HG03060 (cell line): ENCODE results near the gene ANGEL1.

Source experiments
- ATAC-seq: cut with Tn5 transposase; IDR thresholded peaks from one replicate; pipeline ENCODE4 v1.9.1; 2021; ENCODE audit warnings: low read depth, moderate number of reproducible peaks; ENCODE audit not compliant: unreplicated experiment

ANGEL1 gene

DNA sequence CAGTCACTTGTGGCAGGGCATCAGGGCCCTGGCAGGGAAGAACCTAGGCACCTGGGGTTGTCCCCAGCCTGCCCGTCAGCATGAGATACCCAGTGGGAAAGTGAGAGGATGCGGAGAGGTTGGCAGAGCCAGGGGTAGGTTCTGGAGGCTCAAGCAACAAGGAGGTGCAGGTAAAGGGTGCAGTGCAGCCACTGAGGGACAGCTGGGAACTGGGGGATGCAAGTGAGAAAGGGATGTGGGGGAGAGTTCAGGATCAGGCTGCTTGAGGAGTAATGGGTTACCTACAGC lies 32.7 kb downstream of the ANGEL1 start:
- no peak for ATAC-seq

DNA sequence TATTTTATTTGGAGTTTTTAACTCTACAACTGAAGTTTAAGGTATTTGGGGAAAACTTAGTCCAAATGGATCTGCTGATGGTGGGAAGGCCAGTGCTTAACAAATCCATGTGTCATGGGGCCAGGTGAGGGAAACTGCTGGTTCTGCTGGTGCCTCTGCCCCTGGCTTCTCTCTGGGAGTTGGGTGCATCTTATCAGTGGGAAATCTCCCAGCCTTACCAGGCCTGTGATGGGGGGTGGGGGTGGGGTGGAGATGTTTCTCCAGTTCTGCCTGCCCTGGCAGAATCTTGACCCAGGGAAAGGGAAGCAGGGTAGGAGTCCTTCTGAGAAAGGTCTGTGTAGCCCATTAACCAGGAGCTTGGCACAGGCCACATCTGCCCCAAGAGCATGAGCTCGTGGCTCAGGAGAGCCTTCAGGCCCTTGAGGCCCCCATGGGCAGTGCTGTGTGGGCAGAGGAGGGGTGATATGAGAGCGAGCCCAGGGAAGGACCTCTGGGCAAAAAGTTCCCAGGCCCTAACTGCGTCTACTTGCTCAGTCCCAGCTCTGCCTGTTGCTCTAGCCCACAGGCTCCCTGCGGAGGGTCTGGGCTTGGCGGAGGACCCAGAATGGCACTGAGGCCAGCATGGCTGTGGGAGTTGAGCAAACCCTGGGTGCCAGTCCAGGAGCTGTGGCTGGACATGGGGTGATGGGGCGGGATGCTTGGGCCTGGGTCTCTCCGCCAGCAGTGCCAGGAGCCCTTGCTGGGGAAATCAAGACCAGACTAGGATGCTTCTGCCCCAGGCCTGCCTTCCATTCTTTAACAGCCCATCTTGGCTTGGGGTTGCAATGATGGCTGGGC lies 33.2 kb downstream of the ANGEL1 start:
- ATAC-seq = no peak

DNA sequence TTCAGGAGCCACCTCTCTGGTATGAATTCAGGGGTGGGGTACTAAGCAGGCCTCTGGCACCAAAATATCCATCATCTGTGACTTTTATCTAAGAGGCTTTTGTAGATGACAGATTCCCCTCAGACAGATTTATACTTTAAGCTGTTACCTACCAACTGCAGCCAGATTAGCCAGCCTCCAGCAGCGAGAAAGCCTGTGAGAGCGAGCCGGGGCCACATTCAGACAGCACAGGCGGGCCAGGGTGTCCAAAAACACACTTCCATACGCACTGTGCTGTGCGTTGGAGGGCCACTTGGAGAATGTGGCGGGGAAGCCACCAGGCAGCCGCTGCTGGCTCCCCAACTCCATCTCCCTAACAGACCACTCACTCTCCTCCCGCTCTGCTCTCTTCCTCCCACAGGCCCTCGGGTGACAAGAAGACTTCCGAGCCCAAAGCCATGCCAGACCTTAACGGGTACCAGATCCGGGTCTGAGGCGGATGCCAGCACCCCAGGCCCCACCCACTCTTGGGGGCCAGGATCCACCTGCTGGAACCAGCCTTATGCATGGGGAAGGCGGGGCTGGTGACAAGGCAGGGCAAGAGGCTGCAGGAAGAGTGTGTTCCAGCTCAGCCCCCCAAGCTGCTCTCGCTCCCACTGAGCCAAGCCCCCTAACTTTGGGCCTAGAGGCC lies 34.0 kb downstream of the ANGEL1 start:
- ATAC-seq = no peak

DNA sequence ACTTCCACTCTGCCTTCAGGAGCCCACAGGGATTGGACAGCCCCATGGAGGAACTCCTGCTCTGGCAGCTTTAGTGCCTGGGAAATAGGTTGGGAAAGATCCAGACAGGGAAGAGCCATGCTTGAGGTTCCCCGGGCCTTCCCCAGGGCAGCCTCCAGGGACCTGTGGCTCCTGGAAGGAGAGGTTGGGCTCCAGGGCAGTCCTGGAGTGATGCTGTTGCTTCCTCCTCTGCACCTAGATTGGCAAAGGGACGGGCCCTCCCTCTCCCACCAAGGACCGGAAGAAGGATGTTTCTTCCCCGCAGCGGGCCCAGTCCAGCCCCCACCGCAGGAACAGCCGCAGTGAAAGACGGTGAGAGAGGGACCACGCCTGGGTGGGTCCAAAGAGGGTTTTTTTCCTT lies 35.0 kb downstream of the ANGEL1 start:
- ATAC-seq = no peak

DNA sequence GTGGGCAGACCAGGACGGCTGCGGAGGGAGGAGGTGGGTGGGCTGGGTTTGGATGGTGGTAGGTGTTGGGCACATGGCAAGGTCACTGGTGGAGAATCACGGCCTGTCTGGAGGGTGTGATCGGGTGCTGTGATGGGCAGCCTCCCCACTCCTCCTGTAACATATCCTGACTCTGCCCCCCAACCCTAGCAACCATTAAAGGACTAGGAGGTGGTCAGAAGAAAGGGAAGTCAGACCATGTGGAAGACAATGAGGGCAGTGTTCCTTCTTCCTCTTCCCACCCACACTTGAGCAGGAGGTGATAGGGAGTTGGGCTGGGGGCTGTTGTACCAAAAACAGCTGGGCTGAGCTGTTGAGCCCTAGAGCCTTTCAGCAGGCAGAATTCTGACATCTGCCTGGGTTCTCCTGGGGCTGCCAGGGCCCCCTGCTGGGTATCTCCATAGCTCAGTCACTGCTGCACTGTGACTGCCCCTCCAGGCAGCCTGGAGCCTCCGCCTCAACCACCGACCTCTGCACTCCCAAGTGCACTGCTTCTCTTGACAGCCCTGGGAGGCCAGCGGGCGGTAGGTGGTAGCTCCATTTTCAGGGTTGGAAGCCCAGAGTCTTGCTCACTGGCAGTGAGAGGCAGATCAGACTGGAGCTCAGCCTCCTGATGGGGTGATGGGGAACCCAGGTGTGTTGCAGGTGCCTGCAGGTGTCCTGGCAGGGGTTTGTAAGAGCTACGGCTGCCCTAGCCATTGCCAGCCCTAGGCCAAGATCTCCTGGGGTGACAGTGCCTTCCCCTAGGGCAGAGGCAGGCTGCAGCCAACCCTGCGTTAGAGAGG lies 36.0 kb downstream of the ANGEL1 start:
- ATAC-seq = no peak

DNA sequence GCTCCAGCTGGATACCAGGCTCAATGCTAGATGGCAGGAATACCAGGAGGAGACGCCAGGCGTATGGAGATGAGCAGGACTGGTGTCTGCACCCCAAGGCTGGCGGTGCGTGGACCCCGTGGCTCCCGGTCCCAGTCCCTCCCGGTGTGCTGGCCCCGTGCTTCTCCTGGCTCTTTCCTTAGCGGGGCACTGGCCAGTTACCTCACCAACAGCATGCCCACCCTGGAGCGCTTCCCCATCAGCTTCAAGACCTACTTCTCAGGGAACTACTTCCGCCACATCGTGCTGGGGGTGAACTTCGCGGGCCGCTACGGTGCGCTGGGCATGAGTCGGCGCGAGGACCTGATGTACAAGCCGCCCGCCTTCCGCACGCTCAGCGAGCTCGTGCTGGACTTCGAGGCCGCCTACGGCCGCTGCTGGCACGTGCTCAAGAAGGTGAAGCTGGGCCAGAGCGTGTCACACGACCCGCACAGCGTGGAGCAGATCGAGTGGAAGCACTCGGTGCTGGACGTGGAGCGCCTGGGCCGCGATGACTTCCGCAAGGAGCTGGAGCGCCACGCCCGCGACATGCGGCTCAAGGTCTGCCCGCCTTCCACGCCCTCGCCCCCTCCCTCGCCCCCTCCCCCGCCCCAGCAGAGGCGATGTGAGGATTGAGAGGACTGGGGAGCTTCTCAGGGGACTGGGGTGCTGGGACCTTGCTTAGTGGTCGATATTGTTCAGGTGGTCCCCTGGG lies 36.8 kb downstream of the ANGEL1 start:
- no peak for ATAC-seq

- no peak for ATAC-seq
These were observed 37.6 kb downstream of the ANGEL1 start for GRCh38 chr14:76774821-76775694.

- no peak for ATAC-seq
These were observed 38.5 kb downstream of the ANGEL1 start for GRCh38 chr14:76773956-76774820.

DNA sequence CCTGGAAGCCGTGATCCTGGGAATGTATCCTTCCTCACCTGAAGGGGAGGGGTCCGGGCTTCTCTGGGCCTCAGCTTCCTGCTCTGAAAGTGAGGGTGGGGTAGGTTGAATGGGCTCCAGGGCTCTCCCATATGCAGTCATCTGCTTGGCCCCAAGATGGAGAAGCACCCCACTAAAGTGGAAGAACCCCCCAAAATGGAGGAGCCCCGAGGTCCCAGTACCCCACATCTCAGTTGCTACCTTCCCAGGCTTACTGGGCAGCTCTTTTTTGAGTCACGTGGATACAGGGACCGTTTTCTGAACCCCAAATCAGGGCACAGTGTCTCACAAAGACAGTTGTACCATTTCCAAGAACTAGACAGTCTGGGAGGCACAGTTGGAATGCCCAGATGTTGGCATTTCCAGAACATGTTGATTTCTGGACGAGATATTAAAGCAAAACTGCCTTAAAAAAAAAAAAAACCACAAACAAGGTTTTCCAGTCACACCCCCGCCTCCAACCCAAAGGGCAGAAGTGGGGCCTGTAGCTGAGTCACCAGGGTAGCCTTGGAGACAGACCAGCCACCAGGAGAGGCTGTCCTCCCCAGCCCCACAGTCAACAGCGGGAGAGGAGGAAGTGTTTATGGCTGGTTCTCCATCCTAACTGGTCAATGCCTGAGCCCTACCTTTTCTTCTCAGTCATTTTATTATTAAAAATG lies 39.3 kb downstream of the ANGEL1 start:
- ATAC-seq = no peak

DNA sequence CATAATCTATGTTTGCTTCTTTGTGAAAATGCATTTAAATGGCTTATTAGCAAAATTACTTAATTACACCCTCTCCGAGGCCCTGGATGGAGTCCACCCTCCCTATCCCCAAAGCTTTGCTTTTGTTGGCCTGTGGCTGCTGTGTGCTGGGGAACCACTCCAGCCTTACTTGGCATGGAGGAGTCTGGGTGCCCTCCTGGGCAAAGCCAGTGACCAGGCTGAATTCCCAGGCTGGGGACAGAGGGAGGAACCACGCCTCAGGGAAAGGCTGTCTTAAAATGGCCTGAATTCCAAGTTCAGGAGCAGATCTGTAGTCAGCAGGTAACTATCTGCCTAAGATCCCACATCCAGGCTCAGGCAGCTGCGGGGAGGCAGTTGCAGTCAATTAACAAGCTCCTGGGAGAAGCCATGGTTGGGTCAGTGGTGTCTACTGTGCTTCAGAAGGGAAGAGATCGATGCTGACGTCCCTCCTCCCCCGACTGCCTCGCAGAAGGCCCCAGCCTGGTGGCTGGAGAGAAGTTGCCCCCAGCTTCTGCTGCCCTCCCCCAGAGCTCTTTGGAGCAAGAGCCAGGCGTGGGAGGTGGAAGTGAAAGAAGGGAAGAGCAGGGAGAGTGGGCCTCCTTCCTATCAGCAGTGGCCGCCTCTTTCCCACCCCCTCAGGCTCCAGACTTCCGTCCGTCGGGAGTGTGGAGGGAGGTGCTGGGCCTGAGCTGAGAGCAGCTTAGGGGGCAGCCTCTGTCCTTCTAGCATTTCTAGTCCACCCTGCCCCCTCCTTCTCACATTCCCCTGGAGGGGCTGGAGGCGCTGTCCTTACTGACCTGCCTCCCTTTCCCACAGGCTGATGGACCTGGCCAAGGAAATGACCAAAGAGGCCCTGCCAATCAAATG lies 40.1 kb downstream of the ANGEL1 start:
- ATAC-seq = no peak

DNA sequence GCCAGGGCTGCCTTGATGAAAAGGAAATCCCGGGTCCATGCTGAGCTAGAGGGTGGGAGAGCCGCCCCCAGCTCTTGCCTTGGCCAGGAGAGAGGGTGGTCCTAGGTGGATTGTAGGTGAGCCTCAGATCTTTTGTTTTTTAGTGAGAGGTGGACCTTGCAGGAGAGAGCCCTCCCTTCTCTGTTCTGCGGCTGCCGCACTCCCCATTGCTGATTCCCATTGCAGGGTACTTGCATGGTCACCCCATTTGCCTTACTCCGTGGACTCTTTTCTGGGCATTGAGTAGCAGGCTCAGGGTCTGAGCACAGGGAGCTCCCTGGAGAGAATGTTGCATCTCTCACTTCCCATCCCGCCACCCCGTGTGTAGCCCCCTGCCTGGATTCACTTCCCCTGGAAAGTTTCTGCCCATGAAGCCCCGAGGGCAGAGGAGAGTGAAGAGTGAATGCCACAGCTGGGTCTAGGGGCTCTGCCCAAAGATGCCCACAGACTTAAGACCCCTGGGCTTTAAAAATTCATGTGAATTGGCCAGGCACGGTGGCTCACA lies 41.2 kb downstream of the ANGEL1 start:
- no peak for ATAC-seq

DNA sequence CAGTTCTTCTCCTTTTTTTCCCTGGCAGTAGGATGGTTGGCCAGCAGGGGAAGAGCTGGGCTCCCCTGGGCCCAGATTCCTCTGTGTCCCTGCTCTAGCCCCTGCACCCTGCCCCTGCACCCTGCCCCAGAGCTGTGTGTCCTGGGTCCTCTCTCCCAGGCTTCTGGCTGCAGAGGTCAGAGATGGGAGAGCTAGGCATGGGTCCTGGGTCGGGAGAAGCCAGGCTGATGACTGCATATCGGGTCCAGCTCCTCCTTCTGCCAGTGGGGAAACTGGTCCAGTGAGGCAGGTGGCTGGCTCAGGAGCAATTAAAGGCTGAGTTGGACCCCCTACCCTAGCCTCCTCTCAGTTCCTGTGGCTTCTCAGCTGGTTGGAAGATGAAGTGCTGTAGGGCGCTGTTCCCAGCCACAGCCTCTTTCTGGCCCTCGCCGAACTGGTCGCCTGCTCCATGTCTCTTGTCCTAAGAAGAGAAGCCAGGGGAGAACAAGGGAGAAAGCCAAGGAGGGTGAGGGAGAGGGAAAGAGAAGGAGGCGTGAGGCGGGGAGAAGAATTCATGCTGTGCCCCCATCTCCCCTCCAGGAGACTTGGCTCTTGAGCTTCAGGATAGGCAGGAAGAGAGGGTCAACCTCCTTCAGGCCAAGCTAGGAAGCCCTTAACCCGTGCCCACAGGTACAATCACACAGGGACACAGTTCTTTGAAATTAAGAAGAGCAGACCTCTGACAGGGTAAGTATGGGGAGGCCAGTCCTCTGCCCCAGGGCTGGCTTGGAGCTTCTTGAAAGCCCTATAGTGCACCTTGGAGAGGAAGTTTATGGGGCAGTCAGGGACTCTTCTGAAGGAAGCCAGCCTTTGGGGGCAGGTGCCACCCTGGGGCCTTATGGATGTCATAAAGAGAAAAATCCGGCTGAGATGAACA lies 41.9 kb downstream of the ANGEL1 start:
- no peak for ATAC-seq

DNA sequence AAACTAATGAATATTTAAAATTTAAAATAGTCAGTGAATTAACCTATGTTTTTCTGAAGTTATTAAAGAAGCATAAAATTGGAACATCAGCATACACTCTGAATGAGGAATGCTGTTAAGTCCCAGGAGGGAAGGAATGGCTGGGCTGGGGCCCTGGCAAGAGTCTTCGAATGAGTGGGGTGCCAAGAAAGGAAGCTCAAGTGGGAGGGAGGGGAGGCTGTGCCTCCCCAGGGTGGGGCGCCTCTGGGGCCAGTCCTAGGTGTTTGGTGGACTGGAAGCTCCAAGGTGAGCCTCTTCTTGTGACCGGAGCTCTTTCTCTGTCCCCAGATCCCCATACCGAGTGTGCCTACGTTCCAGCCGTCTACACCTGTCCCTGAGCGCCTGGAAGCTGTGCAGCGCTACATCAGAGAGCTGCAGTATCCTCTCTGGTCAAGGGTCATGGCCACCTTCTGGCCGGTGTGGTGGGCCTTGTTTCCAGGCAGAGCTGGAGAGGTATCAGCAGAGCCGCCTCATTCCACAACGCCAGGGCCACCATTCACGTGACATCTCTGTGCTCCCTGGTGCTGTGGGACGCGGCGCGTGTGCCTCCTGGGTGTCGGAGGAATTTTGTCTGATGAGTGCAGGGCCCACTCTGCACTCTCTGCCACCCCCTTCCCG lies 42.9 kb downstream of the ANGEL1 start:
- no peak for ATAC-seq

DNA sequence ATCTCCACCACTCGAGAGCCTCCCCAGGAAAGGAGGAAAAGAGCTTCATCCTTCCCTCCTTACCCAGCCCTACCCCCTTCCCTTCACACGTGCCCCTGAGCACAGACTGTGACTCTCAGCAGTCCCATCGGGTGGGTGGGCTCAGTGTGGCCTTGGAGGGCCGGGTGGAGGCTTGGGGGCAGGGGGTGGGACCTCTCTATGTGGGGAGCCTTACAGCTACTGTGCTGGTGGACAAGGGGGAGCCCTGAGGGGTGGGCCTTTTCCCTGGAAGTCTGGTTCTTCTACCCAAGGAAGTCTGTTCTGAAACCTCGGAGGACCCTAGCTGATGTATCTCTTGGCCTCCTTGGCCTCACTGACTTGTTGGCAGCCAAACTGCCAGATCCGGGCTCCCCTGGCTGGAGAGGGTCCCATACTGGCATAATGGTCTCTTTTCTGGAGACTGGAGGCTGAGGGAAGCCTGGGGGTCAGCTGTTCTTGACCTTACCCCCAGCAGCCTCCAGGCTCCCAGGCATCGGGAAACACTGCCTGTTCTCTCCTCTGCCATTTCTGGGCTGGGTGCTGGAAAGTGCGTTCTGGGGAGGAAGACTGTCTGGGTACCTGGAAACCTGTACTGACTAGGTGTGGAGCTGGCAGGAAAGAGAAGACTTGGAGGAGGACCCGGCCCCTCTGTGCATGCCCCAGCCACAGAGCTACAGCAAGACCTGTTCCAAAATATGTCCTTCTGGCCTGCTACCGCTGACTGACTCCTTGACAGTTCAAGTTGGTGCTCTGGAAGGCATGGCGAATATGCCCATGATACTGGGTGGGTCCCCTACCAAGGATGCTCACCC lies 43.8 kb downstream of the ANGEL1 start:
- ATAC-seq = no peak
